Hematopoietic multipotent progenitor cell treated with erythropoietin and hydrocortisone succinate and interleukin-3 and kit ligand, for 6 days (in vitro differentiated cells): ENCODE data around the gene ABCB11.
"Not testable (repeated sequence)": the region's sequence is repeated elsewhere in the genome, so short reads cannot be mapped to it uniquely, and the experiment has no call there.

Experiments
- DNase-seq: peaks from one replicate; pipeline ENCODE4 v3.0.0-alpha.2; 2015

ABCB11 gene

DNA sequence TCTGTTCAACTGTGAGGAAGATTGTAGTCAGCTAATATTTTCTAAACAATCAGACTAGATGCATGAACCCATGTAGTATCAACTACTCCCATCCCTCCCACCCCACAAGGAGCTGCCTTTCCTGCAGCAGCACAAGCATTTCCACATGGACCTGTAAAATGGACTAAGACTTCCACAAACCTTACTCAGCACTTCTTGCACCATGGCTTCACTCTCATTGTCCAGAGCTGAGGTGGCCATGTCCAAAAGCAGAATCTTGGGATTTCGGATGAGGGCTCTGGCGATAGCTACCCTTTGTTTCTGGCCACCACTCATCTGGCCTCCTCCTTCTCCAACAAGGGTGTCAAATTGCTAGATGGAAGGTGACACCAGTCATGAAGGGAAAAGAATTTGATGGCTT is 61.3 kb downstream of the ABCB11 start:
- DNase-seq = no peak

DNA sequence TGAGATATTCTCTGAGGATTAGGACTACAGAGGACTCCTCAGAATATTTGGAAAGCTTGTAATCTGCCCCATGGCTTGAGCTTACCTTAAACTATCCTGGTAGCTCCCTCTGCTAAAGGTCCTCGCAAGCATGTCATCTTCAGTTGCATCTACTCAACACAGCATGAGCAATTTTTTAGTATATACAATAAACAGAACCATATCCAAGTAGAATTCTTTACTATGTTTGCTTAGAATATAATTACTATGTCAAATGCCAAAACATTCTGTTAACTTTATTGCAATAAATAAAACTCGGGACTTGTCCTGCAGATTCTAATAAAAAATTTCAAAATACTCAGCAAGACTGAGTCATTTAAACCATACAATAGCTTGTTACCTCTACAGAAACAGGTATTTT is 62.8 kb downstream of the ABCB11 start:
- no peak for DNase-seq

DNA sequence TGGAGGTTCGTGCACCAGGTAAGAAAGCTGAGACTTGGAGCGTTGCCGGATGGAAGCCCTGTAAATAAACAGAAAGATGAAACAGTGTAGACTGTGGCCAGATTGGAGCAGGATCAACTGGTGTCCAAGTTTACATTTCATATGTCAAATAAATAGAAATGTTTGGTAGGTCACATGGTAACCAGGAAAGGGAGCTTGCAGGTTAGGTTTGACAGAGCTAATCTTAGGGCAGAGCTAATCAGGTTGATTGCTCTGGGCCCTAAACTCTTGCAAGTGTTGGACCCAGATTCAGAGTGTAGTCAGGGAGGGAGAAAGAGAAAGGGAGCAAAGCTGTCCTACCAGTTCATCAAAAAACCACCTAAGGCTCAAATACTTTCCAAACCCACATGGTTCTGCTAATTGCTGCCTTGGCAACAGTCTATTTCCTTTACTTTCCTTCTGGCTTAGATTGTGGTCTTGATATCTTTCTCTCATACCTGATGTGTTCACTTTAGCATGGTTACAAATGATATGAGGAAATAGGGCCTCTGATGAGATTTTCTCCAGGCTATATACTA is 66.8 kb downstream of the ABCB11 start:
- DNase-seq = peak; percentile 47

DNA sequence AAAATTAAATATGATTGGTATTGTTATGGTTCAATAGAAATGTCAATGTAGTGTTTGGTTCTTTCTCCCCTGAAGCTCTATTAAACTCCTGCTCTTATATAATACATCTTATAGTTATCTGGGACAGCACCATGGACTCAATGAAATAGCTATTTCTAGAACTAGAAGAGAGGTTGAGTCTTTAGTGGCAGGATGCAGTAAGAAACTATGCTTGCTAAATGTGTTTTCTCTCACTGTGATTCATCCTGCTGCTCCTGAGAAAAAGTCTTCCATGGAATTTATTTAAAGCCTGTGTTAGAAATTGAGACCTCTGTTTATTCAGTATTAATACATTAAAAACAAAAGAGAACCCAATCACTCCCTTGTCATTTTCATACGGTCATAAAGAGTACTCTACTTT is 68.5 kb downstream of the ABCB11 start:
- no peak for DNase-seq

DNA sequence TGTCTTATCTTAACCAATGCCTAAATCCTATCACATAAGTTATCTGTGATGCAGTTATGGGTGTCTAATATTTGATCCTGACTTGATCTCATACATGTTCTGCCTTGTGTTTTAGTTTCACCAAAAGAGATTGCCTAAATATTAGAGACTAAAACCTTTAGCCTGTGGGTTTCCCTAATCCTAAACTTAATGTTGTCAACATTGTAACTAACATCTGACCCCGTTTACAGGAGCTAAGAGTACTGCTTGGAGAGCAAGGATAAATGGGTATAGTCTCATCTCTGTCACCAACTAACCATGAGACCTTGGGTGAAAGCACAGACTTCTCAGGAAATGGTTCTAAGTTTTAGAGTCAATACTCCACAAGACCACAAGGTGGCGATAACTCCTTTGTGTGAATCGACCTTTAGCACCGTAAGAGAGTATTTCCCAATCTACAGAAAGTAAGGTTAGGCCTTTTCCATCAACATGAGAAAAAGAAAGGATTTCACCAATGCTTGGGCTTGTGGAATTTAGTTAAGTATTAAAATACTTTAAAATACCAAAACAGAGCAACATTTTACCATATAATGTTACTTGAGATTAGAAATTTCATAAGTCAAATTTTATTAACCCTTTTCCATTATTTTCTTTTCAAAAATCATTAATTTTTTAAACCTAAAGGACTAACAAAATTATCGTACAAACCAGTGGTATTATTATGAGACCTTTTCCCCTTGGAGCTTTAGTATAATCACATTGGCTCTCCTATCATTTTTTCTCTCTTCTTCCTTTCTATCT is 69.5 kb downstream of the ABCB11 start:
- peak; percentile 93 for DNase-seq

DNA sequence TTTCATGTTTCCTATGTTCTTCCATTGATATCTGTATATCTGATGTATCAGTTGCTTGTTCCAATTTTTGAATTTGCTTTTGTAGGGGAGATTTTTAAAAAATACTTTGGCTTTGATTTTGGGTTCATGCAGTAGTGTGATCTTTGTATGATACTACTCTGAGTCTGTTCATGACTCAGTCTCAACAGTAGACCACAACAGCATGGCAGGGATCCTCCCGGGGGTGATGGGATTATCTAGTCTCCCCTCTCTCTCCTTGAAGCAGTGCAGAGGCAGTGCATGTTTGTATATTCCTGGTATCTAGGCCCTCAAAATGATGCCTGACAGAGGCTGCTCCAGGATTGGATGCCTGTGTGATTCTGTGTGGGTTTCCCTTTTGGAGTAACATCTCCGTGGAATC is 74.7 kb downstream of the ABCB11 start:
- DNase-seq = no peak

DNA sequence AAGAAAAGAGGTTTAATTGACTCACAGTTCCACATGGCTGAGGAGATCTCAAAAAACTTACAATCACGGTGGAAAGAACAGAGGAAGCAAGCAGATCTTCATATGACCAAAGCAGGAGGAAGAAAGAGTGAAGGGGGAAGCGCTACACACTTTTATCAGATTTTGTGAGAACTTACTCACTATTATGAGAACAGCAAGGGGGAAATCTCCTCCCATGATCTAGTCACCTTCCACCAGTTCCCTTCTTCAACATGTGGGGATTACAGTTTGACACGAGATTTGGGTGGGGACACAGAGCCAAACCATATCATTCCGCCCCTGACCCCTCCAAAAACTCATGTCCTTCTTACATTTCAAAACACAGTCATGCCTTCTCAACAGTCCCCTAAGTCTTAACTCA is 75.8 kb downstream of the ABCB11 start:
- DNase-seq = no peak

DNA sequence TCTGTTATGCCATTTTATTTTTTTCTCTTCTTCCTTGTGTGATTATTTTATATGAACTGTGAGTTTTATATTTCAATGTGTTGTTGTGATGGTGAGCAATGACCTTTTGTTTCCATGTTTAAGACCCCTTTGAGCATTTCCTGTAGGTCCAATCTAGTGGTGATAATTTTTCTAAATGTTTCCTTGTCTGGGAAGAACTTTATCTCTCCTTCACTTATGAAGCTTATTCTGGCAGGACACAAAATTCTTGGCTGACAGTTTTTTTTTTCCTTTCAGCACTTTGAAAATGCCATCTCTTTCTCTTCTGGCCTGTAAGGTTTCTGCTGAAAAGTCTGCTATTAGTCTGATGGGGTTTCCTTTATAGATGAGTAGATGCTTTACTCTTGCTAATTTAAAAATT is 76.9 kb downstream of the ABCB11 start:
- DNase-seq = no peak

DNA sequence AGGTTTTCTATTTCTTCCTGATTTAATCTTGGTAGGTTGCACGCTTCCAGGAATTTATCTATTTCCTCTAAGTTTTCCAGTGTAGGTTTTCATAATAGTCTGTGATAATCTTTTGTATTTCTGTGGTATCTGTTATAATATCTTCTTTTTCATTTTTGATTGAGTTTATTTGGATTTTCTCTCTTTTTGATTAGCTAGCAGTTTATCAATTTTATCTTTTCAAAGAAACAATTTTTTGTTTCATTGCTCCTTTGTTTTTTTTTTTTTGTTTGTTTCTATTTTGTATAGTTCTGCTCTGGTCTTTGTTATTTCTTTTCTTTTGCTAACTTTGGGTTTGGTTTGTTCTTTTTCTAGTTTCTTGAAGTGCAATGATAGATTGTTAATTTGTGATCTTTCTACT is 78.7 kb downstream of the ABCB11 start:
- no peak for DNase-seq

DNA sequence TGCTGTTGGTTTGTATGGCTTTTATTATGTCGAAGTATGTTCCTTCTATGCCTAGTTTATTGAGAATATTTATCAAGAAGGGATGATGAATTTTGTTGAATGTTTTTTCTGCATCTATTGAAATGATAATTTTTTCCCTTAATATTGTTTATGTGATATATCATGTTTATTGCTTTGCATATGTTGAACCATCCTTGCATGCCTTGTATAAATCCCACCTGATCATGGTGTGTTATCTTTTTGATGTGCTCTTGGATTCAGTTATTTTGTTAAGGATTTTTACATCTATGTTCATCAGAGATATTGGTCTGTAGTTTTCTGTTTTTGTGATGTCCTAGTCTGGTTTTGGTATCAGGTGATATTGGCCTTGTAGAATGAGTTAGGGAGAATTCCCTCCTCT is 79.3 kb downstream of the ABCB11 start:
- DNase-seq = peak; percentile 26

DNA sequence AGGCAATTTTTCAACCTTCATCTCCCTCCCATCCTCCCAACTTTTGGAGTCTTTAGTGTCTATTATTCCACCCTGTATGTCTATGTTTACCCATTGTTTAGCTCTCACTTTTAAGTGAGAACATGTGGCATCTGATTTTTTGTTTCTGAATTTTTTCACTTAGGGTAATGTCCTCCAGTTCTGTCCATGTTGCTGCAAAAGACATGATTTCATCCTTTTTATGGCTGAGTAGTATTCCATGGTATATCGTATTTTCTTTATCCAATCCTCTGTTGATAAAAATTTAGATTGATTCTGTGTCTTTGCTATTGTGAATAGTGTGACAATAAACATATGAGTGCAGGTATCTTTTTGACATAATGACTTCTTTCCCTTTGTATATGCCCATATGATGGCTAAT is 81.8 kb downstream of the ABCB11 start:
- no peak for DNase-seq

DNA sequence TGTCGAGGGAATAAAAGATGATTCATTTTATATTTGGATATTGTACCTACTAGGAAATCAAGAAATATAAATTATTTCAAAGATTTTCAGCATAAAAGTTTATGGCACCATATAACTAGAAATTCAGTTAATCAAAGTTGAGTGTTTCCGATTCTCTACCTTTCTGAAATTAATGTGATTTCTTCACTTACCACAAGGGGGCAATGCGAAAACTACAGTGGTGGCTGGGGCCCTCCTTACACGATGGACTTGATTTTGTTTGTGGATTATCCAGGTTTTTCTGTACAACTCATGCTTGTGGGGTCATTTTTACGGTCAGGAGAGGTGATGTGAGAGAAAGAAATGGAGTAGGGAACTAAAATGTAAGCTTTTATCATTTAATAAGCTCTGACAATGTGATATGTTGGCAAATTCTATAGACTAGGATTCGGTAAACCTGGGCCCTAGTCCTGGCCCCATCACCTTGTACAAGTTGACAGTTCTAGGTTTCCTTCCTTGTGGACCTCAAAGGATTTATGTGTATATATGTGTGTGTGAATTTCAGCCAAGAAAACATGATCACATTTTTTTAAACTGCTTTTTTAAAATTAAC is 82.4 kb downstream of the ABCB11 start:
- DNase-seq = peak; percentile 63

DNA sequence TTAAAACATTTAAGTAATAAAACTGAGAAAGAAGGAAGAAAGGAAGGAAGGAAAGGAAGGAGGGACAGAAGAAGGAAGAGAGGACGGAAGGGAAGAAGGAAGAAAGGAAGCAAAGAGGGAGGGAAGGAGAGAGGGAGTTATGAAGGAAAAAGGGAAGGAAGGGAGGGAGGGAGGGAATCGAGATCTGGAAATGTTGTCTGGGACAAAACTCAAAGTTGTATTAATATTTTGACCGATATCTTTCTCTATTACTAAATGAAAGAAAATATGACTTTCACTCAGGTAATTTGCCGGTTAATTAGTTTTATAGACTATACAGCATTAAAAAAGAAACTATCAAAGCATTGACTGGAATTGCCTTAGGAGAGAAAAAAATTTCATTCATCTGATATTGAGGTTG is 85.6 kb downstream of the ABCB11 start:
- DNase-seq = no peak

DNA sequence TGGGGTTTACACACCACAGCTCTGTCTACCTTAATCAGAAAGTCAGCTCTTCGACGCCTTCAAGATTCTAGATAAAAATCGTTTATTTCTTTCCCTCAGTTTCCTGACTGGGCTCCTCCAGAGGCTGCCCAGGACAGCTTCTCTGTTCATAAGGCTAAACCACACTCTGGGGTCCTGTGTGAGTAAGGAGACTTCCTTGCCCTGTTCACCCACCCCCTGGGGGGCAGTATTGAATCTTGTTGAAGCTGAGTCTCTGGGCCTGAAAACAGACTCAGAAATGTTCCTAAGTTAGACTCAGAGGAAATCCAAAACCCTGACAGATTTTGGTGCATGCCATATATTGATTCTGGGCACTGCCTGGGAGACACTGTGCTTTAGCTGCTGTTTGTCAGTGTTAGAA is 87.1 kb downstream of the ABCB11 start:
- DNase-seq = no peak

DNA sequence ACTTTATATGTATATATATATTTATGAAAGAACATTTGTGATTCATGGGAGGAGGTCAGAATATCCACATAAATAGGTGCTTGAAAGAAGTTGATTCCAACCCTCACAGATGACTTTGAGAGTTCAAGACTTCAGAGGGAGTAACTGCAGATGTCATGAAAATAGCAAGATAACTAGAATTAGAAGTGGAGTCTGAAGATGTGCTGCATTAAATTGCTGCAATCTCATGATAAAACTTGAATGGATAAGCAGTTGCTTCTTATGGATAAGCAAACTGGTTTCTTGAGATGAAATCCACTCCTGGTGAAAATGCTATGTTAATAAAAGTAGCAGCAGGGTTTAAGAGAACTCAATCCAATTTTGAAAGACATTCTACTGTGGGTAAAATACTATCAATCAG is 89.8 kb downstream of the ABCB11 start:
- peak; percentile 36 for DNase-seq

DNA sequence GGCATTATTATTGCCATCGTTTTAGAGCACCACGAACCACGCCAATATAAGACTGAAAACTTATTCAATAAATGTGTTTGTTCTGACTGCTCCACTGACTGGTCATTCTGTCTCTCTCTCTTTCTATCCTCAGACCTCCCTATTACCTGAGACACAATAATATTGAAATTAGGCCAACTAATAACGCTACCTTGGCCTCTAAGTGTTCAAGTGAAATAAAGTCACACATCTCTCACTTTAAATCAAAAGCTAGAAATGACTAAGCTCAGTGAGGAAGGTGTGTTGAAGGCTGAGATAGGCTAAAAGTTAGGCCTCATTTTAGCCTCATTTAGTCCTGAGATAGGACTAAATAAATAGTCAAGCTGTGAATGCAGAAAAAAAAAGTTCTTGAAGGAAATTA is 91.2 kb downstream of the ABCB11 start:
- no peak for DNase-seq

DNA sequence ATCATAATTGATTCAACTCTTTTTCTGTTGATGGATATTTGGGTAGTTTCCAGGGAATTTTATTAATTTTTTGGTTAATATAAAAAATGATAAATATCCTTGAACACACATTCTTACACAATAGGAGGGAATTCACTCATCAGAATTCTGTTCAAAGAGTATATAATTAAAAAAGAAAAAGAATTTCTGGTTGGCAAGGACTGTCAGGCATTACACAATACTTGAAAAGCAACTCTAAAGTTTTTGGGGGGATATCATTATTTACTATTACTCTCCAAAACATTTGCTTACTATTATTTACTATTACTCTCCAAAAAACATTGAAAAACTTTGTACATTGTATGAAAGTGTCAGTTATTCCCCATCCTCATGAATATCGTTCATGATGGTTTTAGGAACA is 92.1 kb downstream of the ABCB11 start:
- no peak for DNase-seq

DNA sequence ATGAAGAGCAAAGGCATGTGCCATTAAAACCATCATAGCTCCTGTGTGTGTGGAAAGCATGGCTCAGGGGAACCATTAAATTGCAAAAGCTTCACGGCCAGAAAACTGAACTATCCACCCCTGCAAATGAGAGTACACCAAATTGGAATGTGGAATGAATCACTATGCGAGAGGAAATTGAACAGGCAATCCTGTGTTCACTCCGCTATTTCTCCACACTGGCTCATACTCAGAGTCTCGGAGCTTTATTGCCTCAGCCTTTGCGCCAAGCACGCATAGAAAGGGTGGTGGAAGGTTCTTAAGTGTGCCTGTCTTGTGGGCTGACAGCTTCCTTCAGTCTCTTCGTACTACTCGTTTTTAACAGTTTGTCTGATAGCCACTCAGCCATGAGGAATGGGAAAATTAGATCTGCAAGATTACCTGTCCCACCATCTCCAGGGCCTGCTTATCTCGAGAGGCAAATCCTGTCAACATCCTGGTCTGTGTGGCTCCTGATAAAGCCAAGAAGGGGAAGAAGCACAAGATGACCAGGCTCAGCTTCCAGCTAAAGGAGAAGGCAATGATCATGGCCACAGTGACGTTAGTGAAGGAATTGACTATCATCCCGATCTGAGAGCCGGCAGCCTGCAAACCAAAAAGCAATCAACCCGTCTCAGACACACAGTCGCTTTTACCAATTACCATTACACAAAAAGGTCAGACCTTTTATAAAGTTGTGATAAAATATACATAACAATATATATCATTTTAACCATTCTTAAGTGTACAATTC is 95.1 kb downstream of the ABCB11 start:
- DNase-seq = peak; percentile 76

DNA sequence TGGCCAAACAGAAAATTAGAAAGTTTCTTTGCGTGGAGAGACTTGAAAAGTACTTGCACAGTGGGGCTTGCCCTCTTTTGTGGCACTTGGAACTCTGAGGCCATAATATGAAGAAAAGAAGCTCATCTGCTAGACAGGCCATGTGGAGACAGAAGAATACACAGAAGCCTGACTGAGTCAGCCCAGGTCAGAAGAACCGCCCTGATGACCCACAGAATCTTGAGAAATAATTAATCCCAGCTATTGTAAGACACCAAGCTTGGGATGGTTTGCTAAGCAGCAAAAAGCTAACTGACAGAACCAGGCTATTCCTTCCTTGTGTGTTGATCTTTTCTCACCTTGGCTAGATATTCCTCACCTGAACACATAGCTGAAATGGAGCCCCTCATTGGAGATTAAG is 96.3 kb downstream of the ABCB11 start:
- no peak for DNase-seq

DNA sequence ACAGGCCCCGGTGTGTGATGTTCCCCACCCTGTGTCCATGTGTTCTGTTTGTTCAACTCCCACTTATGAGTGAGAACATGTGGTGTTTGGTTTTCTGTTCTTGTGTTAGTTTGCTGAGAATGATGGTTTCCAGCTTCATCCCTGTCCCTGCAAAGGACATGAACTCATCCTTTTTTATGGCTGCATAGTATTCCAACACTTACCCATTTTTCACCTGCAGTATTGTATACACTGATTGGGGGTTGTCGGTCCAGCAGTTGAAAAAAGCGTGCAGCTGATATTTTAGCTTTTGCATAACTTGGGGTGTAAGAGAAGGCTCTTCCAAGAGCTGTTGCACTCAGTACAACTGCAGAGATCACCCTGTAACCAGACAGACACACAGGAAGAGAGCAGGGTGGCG is 99.0 kb downstream of the ABCB11 start:
- DNase-seq = not testable (repeated sequence)

DNA sequence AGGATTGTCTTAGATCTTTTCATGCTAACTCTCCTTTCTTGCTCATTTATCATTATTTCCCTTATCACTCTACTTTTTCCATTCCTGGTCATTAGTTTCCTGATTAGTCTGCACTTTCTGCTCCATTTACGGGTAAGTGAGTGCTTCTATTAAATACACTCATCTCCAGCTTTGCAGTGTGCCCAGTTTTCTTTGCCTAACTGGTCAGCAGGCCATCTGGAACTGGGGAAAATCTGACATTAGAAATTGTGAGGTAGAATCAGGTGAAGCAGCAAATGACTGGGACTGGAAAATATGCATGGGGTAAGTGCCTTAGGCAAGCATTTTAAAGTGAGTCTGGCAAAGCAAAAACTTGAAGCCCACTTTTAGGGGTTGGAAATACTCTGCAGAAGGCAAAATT is 100.9 kb downstream of the ABCB11 start:
- DNase-seq = no peak

DNA sequence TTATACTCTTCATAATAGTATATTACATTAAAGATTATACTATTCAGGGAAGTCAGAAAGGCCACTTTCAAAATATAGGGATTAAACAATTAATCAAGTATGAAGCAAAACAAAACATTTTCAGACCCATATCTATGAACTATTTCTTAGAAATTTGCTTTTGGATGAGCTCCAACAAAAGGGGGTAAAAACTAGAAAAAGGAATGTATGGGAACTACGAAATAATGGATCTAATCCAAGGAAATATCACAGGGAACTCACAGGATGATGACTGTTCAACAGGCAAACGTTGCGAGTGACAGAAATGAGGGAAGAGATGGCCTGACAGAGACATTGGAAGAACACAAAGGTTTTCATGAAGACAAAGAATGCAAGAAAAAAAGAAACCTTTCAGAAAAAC is 102.1 kb downstream of the ABCB11 start:
- no peak for DNase-seq

DNA sequence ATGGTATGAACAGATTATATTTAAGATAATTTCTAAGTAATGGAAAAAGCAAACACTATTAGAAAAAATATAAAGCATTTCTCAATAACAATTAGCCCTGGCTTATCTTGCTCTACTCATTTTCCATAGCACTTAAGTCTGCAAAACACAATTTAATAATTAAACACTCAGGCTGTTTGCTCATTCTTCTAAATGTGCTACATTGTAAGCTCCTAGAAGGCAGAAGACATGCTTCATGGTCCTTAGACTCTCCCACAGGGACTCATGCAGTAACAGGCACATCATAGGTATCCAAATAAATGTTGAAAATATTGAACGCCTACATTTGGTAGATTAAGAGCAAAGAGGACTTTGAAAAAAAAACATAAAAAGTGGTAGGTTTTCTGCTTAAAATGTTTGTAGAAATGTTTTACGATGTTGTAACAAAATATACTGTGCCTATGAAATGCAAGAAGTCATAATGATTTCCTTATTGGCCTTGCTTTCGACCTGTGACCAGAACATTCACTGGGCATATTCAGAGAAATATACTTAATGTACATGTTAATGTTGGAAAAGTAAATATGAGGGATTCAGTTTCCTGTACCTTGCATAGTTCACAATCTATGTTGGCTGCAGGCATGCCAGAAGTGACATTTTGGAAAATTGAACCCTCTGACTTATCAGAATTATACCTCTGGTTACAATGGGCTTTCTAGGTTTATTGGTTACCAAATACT is 102.9 kb downstream of the ABCB11 start:
- no peak for DNase-seq
